RWPE2 (cell line): ENCODE data around the gene SEC11A.
"Not testable (repeated sequence)": the region's sequence is repeated elsewhere in the genome, so short reads cannot be mapped to it uniquely, and the experiment has no call there.

Experiments
- ATAC-seq: fragments of 200-7000 bp; cut with Tn5 transposase; 3 replicates; pipeline ENCODE4 v1.9.1; 2021; ENCODE audit warnings: low read depth
- DNase-seq: peaks from one replicate; pipeline ENCODE4 v3.0.0-alpha.2; 2020; ENCODE audit warnings: low spot score
- H3K27ac ChIP-seq: fragments of 450-650 bp; 2 replicates; pipeline ENCODE4 v1.5.1; 2017; ENCODE audit warnings: mild to moderate bottlenecking; ENCODE audit not compliant: poor library complexity, severe bottlenecking
- H3K27me3 ChIP-seq: fragments of 250-450 bp; sonication (Bioruptor Pico); 2 replicates; pipeline ENCODE4 v1.5.1; 2021; ENCODE audit warnings: mild to moderate bottlenecking, moderate library complexity; ENCODE audit not compliant: insufficient read depth, poor library complexity, severe bottlenecking
- H3K36me3 ChIP-seq: fragments of 250-450 bp; sonication (Bioruptor Pico); 2 replicates; pipeline ENCODE4 v1.5.1; 2020; ENCODE audit warnings: low read depth, mild to moderate bottlenecking, moderate library complexity
- H3K4me1 ChIP-seq: fragments of 250-450 bp; sonication (Bioruptor Pico); 2 replicates; pipeline ENCODE4 v1.5.1; 2021; ENCODE audit warnings: mild to moderate bottlenecking, moderate library complexity; ENCODE audit not compliant: insufficient read depth, poor library complexity, severe bottlenecking
- H3K4me3 ChIP-seq: fragments of 250-450 bp; sonication (Bioruptor Pico); 2 replicates; pipeline ENCODE4 v1.5.1; 2021; ENCODE audit warnings: mild to moderate bottlenecking, moderate library complexity; ENCODE audit not compliant: severe bottlenecking
- H3K9me3 ChIP-seq: fragments of 250-450 bp; sonication (Bioruptor Pico); 2 replicates; pipeline ENCODE4 v1.5.1; 2021; ENCODE audit warnings: mild to moderate bottlenecking, moderate library complexity; ENCODE audit not compliant: severe bottlenecking
- CTCF ChIP-seq: fragments of 450-650 bp; IDR thresholded peaks from one replicate; pipeline ENCODE4 v1.5.1; 2017; ENCODE audit warnings: mild to moderate bottlenecking, moderate library complexity; ENCODE audit not compliant: poor library complexity, severe bottlenecking

SEC11A gene

GRCh38 chr15:84699538-84700191, 16.3 kb downstream of the SEC11A start:
- H3K4me1 ChIP-seq: peaks cover 5% of the 10 kb centered on the region
- no peak for ATAC-seq
- no peak for TF ChIP-seq CTCF
- no peak overlapping the region for H3K4me3 ChIP-seq
- no peak overlapping the region for H3K27ac ChIP-seq
- no peak for DNase-seq
- no peaks in the 10 kb centered on the region for H3K9me3 ChIP-seq
- peaks cover 24% of the 10 kb centered on the region for H3K36me3 ChIP-seq
- H3K27me3 ChIP-seq: no peaks in the 10 kb centered on the region

GRCh38 chr15:84697236-84697990, 18.5 kb downstream of the SEC11A start:
- ATAC-seq: no peak
- H3K4me3 ChIP-seq: no peak overlapping the region

GRCh38 chr15:84696757-84697156, 19.2 kb downstream of the SEC11A start:
- ATAC-seq (no peak), DNase-seq (no peak)
- no peak overlapping the region for H3K4me3 ChIP-seq
- peaks cover 13% of the 10 kb centered on the region for H3K4me1 ChIP-seq
- TF ChIP-seq CTCF: no peak
- peaks cover 26% of the 10 kb centered on the region for H3K36me3 ChIP-seq
- H3K27me3 ChIP-seq: no peaks in the 10 kb centered on the region
- no peaks in the 10 kb centered on the region for H3K9me3 ChIP-seq
- no peak overlapping the region for H3K27ac ChIP-seq

More at GRCh38 chr15:84697236-84697990, 18.5 kb downstream of the SEC11A start:
- no peak for DNase-seq
- H3K27ac ChIP-seq: no peak overlapping the region
- no peak for TF ChIP-seq CTCF
- H3K27me3 ChIP-seq: no peaks in the 10 kb centered on the region
- peaks cover 12% of the 10 kb centered on the region for H3K4me1 ChIP-seq
- peaks cover 23% of the 10 kb centered on the region for H3K36me3 ChIP-seq
- H3K9me3 ChIP-seq: no peaks in the 10 kb centered on the region

GRCh38 chr15:84690342-84690741, 25.6 kb downstream of the SEC11A start:
- no peak for ATAC-seq
- TF ChIP-seq CTCF: no peak
- Histone ChIP-seq H3K27me3 (no peaks in the 10 kb centered on the region), H3K4me3 (no peak overlapping the region), H3K36me3 (peaks cover 70% of the 10 kb centered on the region), H3K27ac (no peak overlapping the region), H3K9me3 (no peaks in the 10 kb centered on the region), H3K4me1 (peaks cover 18% of the 10 kb centered on the region)
- no peak for DNase-seq

GRCh38 chr15:84689858-84690257, 26.1 kb downstream of the SEC11A start:
- peaks cover 74% of the 10 kb centered on the region for H3K36me3 ChIP-seq
- H3K4me3 ChIP-seq: no peak overlapping the region
- H3K4me1 ChIP-seq: peaks cover 22% of the 10 kb centered on the region
- no peak overlapping the region for H3K27ac ChIP-seq
- no peak for ATAC-seq
- DNase-seq: no peak
- H3K9me3 ChIP-seq: no peaks in the 10 kb centered on the region
- no peaks in the 10 kb centered on the region for H3K27me3 ChIP-seq
- TF ChIP-seq CTCF: no peak

- not testable (repeated sequence) for ATAC-seq, H3K27me3 ChIP-seq, H3K9me3 ChIP-seq, DNase-seq, H3K4me3 ChIP-seq
- H3K27ac ChIP-seq: peak overlapping the region; percentile 46
- peaks cover 95% of the 10 kb centered on the region for H3K36me3 ChIP-seq
- peaks cover 14% of the 10 kb centered on the region for H3K4me1 ChIP-seq
These were observed 29.5 kb downstream of the SEC11A start for GRCh38 chr15:84686446-84686845.
